HG03469 (cell line): ENCODE data around the gene NSD1.
A peak's percentile ranks its signal among the peaks of the same experiment; 100 is the strongest.

Experiments
- ATAC-seq: cut with Tn5 transposase; IDR thresholded peaks from one replicate; pipeline ENCODE4 v1.9.1; 2021; ENCODE audit warnings: mild to moderate bottlenecking, moderate library complexity, moderate number of reproducible peaks; ENCODE audit not compliant: unreplicated experiment

NSD1 gene

GRCh38 chr5:177133096-177133852, at the start of gene NSD1:
NSD1 (plus strand) TSS chr5:177133773; CDS start chr5:177135104, 1,331 bp downstream.
- no peak for ATAC-seq

GRCh38 chr5:177084175-177084574, 49.4 kb upstream of the NSD1 start:
- ATAC-seq = no peak

- no peak for ATAC-seq
Observed at GRCh38 chr5:177085985-177086653, 47.5 kb upstream of the NSD1 start.

GRCh38 chr5:177086654-177087397, 46.7 kb upstream of the NSD1 start, which contains the start of gene FGFR4:
FGFR4 (plus strand) TSS chr5:177086915; CDS start chr5:177089603, 2,688 bp downstream.
- ATAC-seq = peak; percentile 41

- ATAC-seq = no peak
Observed at GRCh38 chr5:177087398-177088005, 46.1 kb upstream of the NSD1 start.

- no peak for ATAC-seq
Observed at GRCh38 chr5:177089127-177089526, 44.4 kb upstream of the NSD1 start.

- no peak for ATAC-seq
Observed at GRCh38 chr5:177089825-177090641, 43.5 kb upstream of the NSD1 start.

- ATAC-seq = no peak
Observed at GRCh38 chr5:177090813-177091212, 42.8 kb upstream of the NSD1 start.

- no peak for ATAC-seq
Observed at GRCh38 chr5:177091232-177091631, 42.3 kb upstream of the NSD1 start.

GRCh38 chr5:177092178-177093081, 41.1 kb upstream of the NSD1 start:
- no peak for ATAC-seq

- no peak for ATAC-seq
Observed at GRCh38 chr5:177093082-177093712, 40.4 kb upstream of the NSD1 start.

GRCh38 chr5:177093803-177094202, 39.8 kb upstream of the NSD1 start:
- ATAC-seq = no peak

- no peak for ATAC-seq
Observed at GRCh38 chr5:177094224-177095087, 39.1 kb upstream of the NSD1 start.

- no peak for ATAC-seq
Observed at GRCh38 chr5:177095088-177095669, 38.4 kb upstream of the NSD1 start.

- no peak for ATAC-seq
Observed at GRCh38 chr5:177096162-177097015, 37.2 kb upstream of the NSD1 start.
